Skeletal muscle tissue (tissue), 4 donors: Measurements from ENCODE around the gene SENP6. TPM values are rescaled to one million over a fixed set of nuclear protein-coding genes. Genes with fewer than 3 reads are reported as not detected.
"Not testable (repeated sequence)": the region's sequence is repeated elsewhere in the genome, so short reads cannot be mapped to it uniquely, and the experiment has no call there.

Source experiments
- H3K27ac ChIP-seq: one replicate; pipeline ENCODE4 v1.7.0; 2013; ENCODE audit warnings: mild to moderate bottlenecking, low read depth, low read length, inconsistent platforms
- H3K27me3 ChIP-seq, 3 donors: one replicate each; pipeline ENCODE4 v1.7.0; 2013; ENCODE audit warnings: low read length in 3 of 3; ENCODE audit not compliant: control insufficient read depth in 3 of 3, insufficient read depth in 3 of 3
- H3K36me3 ChIP-seq, 3 donors: one replicate each; pipeline ENCODE4 v1.7.0; 2013; ENCODE audit warnings: low read length in 3 of 3; ENCODE audit not compliant: control insufficient read depth in 3 of 3, insufficient read depth in 3 of 3
- H3K4me1 ChIP-seq, 3 donors: one replicate each; pipeline ENCODE4 v1.7.0; 2013; ENCODE audit warnings: low read length in 3 of 3, mild to moderate bottlenecking in 3 of 3; ENCODE audit not compliant: control insufficient read depth in 3 of 3, insufficient read depth in 3 of 3
- H3K4me3 ChIP-seq, 3 donors: one replicate each; pipeline ENCODE4 v1.7.0; 2013; ENCODE audit warnings: low read length in 3 of 3
- H3K9ac ChIP-seq, 3 donors: one replicate each; pipeline ENCODE4 v1.7.0; 2013; ENCODE audit warnings: low read length in 3 of 3, mild to moderate bottlenecking in 3 of 3, moderate library complexity in 2 of 3, low read depth in 1 of 3
- H3K9me3 ChIP-seq, 3 donors: one replicate each; pipeline ENCODE4 v1.7.0; 2013; ENCODE audit warnings: low read length in 3 of 3; ENCODE audit not compliant: control insufficient read depth in 3 of 3
- total RNA-seq: library from RNA; depleted of rRNA; stranded (reverse); fragments of >200 nt; gene quantifications from one replicate; pipeline ENCODE4 v1.2.3, GENCODE V29; 2014
- donor health status: Osteomylitis.

Gene SENP6
- total RNA-seq, 1 donor from 2014 or later: 91.3 TPM

DNA sequence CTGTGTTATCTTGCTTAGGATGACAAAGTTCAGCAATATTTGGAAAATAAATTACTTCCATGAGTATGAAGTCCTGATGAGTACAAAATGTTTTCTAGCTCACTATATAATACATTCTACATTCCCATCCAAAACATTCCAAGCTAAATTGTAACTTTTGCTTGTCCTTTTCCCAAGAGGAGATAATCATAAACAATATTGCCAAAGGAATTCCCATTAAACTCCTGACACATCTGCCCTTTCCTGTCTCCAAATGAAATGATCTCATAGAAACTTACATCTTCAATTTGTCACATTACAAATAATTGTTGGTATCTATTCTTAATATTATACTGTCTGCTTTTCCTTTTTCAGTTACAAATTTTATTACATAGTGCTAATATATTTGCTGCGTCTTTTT, 20.4 kb upstream of the SENP6 start:
- Histone ChIP-seq H3K4me3 (no peak overlapping the region), H3K4me1 (no peaks in the 10 kb centered on the region), H3K9me3 (no peaks in the 10 kb centered on the region), H3K36me3 (no peaks in the 10 kb centered on the region), H3K27me3 (no peaks in the 10 kb centered on the region), H3K27ac (no peak overlapping the region), H3K9ac (no peak overlapping the region)

DNA sequence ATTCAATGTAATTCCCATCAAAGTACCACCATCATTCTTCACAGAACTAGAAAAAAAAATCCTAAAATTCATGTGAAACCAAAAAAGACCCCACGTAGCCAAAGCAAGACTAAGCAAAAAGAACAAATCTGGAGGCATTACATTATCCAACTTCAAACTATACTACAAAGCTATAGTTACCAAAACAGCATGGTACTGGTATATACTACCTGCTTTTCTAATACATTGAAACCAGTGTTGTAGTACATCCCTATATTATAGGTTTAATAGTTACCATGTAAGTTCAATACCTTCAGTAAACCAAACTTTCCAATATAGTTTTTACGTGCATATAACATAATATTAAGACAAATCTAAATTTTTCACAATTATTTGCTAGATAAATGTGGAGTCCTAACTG, 17.1 kb upstream of the SENP6 start:
- H3K9ac ChIP-seq, H3K27ac ChIP-seq, H3K4me1 ChIP-seq, H3K27me3 ChIP-seq, H3K9me3 ChIP-seq, H3K4me3 ChIP-seq, H3K36me3 ChIP-seq: not testable (repeated sequence)

DNA sequence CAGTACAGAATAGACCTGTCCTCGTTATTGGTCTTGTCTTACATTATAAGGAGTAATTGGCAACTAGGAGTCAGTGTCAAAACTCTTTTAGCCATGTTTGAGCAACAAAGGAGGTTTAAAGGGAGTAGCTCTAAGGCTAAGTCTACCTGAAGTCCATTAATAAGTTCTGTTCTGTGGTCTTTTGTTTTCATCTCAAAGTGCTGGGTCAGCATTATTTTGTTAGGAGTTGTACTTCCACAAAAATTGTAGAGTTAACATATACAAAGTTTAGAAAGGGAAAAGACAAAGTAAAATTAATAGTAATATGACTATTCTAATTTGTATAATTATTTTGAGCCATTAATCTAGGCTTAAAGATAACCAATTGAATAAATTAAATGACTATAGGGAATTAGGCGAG, 12.7 kb upstream of the SENP6 start:
- H3K4me1 ChIP-seq: no peaks in the 10 kb centered on the region
- no peaks in the 10 kb centered on the region for H3K36me3 ChIP-seq
- H3K27me3 ChIP-seq: no peaks in the 10 kb centered on the region
- no peak overlapping the region for H3K4me3 ChIP-seq
- no peaks in the 10 kb centered on the region for H3K9me3 ChIP-seq
- H3K27ac ChIP-seq: no peak overlapping the region
- H3K9ac ChIP-seq: no peak overlapping the region

GRCh38 chr6:75590370-75590769, 11.3 kb upstream of the SENP6 start:
- H3K27ac ChIP-seq: no peak overlapping the region
- H3K9me3 ChIP-seq: no peaks in the 10 kb centered on the region
- H3K4me3 ChIP-seq: no peak overlapping the region
- no peaks in the 10 kb centered on the region for H3K27me3 ChIP-seq
- no peaks in the 10 kb centered on the region for H3K4me1 ChIP-seq
- H3K9ac ChIP-seq: no peak overlapping the region
- no peaks in the 10 kb centered on the region for H3K36me3 ChIP-seq

DNA sequence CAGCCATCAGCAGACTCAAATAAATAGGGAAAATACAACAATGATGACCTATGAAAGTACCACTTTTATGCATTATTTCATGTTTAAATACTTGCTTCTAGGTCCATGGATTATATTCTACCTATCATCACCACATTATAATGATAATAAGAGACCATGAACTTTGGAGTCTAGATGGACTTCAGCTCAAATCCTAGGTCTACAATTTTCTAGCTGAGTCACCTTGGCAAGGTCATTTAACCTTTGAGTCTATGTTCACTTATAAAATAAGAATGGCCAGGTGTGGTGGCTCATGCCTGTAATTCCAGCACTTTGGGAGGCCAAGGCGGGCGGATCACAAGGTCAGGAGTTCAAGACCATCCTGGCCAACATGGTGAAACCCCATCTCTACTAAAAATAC, 5.3 kb upstream of the SENP6 start:
- H3K36me3 ChIP-seq, H3K4me3 ChIP-seq, H3K9ac ChIP-seq, H3K4me1 ChIP-seq, H3K27ac ChIP-seq, H3K27me3 ChIP-seq, H3K9me3 ChIP-seq: not testable (repeated sequence)

DNA sequence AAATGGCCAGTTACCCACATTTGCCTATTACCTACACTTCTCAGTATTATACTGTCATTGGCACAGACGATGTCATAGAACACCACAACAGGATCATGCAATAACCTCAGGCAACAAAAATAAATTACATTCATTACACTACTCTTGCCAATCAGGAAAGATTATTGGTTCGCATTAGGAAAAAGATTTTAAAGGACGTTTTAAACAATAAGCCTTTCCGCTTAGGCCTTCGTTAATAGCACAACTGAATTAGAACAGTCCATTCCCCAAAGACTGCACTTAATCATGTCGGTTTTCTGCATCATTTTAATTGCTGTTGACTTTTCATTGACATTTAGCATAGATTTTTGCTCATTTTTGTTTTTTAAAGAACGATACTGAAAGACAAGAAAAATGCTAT, 912 bp upstream of the SENP6 start:
- Histone ChIP-seq H3K9ac (peak overlapping the region; percentile 94 to 96 (median 96)), H3K4me3 (peak overlapping the region in 2 of 3 donors; percentile 37 to 86), H3K9me3 (no peaks in the 10 kb centered on the region), H3K27ac (peak overlapping the region; percentile 97), H3K4me1 (peaks cover 2 to 11% (median 9%) of the 10 kb centered on the region in 3 donors), H3K36me3 (no peaks in the 10 kb centered on the region), H3K27me3 (no peaks in the 10 kb centered on the region)

GRCh38 chr6:75602246-75603105, 796 bp downstream of the SENP6 start:
- Histone ChIP-seq H3K4me1 (peaks cover 6 to 13% (median 10%) of the 10 kb centered on the region in 3 donors), H3K9ac (peak overlapping the region; percentile 96 to 98 (median 98)), H3K27me3 (no peaks in the 10 kb centered on the region), H3K9me3 (no peaks in the 10 kb centered on the region), H3K27ac (peak overlapping the region; percentile 97), H3K36me3 (no peaks in the 10 kb centered on the region), H3K4me3 (peak overlapping the region; percentile 80 to 93 (median 90))

- H3K4me1 ChIP-seq: peaks cover 8 to 19% (median 14%) of the 10 kb centered on the region in 3 donors
- H3K27ac ChIP-seq: peak overlapping the region; percentile 97
- no peaks in the 10 kb centered on the region for H3K36me3 ChIP-seq
- no peaks in the 10 kb centered on the region for H3K27me3 ChIP-seq
- H3K9ac ChIP-seq: peak overlapping the region; percentile 96 to 98 (median 98)
- H3K9me3 ChIP-seq: no peaks in the 10 kb centered on the region
- H3K4me3 ChIP-seq: peak overlapping the region; percentile 80 to 93 (median 90)
These were observed 1.4 kb downstream of the SENP6 start for GRCh38 chr6:75603106-75603420.

- H3K27me3 ChIP-seq: no peaks in the 10 kb centered on the region
- H3K9ac ChIP-seq: no peak overlapping the region
- no peak overlapping the region for H3K27ac ChIP-seq
- no peaks in the 10 kb centered on the region for H3K36me3 ChIP-seq
- peaks cover 13 to 27% (median 19%) of the 10 kb centered on the region in 3 donors for H3K4me1 ChIP-seq
- no peaks in the 10 kb centered on the region for H3K9me3 ChIP-seq
- peak overlapping the region in 2 of 3 donors; percentile 80 to 93 for H3K4me3 ChIP-seq
These were observed 2.6 kb downstream of the SENP6 start for GRCh38 chr6:75604294-75604693.

DNA sequence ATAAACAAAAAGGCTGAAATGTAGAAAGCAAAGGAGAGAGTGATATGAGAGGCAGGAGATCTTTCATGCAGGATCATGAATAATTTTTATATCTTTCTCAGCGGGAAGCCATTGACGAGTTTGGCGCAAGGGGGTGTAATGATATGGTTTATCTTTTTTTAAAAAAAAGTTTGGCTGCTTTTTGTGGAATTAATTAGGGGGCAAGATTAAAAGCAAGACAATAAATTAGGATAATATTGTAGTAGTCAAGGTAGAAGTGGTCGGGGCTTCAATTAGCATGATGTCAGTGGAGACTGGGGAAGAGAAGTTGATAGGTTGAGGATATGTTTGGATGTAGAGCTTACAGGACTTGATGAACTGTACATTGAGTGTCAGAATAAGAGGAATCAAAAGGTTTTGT, 4.0 kb downstream of the SENP6 start:
- Histone ChIP-seq H3K27ac (no peak overlapping the region), H3K9me3 (no peaks in the 10 kb centered on the region), H3K4me3 (no peak overlapping the region), H3K27me3 (no peaks in the 10 kb centered on the region), H3K36me3 (no peaks in the 10 kb centered on the region), H3K4me1 (peaks cover 20 to 38% (median 28%) of the 10 kb centered on the region in 3 donors), H3K9ac (no peak overlapping the region)
